Smooth muscle cell (in vitro differentiated cells): ENCODE results near the gene ORC3. TPM values are rescaled to one million over a fixed set of nuclear protein-coding genes. Genes with fewer than 3 reads are reported as not detected.

Experiments
- DNase-seq: peaks from one replicate; lab custom pipeline; 2025; ENCODE audit not compliant: unreplicated experiment; lab: John Stamatoyannopoulos, UW
- H2AFZ ChIP-seq: fragments of 200-600 bp; sonication (generic); 2 replicates; pipeline ENCODE4 v1.6.0; 2016; ENCODE audit warnings: antibody characterized with exemption, low read depth, mild to moderate bottlenecking
- H3F3A ChIP-seq: fragments of 200-600 bp; sonication (generic); 2 replicates; pipeline ENCODE4 v1.6.0; 2017; ENCODE audit warnings: antibody characterized with exemption, low read depth
- H3K27ac ChIP-seq: fragments of 200-600 bp; sonication (generic); 2 replicates; pipeline ENCODE4 v1.5.1; 2016; ENCODE audit warnings: low read depth, mild to moderate bottlenecking
- H3K27me3 ChIP-seq: fragments of 200-600 bp; sonication (generic); 2 replicates; pipeline ENCODE4 v1.6.1; 2016; ENCODE audit warnings: low read depth, mild to moderate bottlenecking
- H3K36me3 ChIP-seq: fragments of 200-600 bp; sonication (generic); 2 replicates; pipeline ENCODE4 v1.5.1; 2016; ENCODE audit warnings: low read depth
- H3K4me1 ChIP-seq: fragments of 200-600 bp; sonication (generic); 2 replicates; pipeline ENCODE4 v1.5.1; 2016; ENCODE audit warnings: low read depth
- H3K4me2 ChIP-seq: fragments of 200-600 bp; sonication (generic); 2 replicates; pipeline ENCODE4 v1.6.0; 2016; ENCODE audit warnings: mild to moderate bottlenecking
- H3K4me3 ChIP-seq: fragments of 200-600 bp; sonication (generic); 2 replicates; pipeline ENCODE4 v1.5.1; 2016; ENCODE audit warnings: mild to moderate bottlenecking
- H3K79me2 ChIP-seq: fragments of 200-600 bp; sonication (generic); 2 replicates; pipeline ENCODE4 v1.6.0; 2016; ENCODE audit warnings: low read depth, mild to moderate bottlenecking
- H3K9ac ChIP-seq: fragments of 200-600 bp; sonication (generic); 2 replicates; pipeline ENCODE4 v1.6.0; 2016; ENCODE audit warnings: low read depth
- H3K9me3 ChIP-seq: fragments of 200-600 bp; sonication (generic); replicated peaks from 2 replicates; pipeline ENCODE4 v1.5.1; 2016; ENCODE audit warnings: low read depth
- H4K20me1 ChIP-seq: fragments of 200-600 bp; sonication (generic); 2 replicates; pipeline ENCODE4 v1.6.0; 2016; ENCODE audit warnings: low read depth
- CTCF ChIP-seq: fragments of 200-600 bp; sonication (generic); IDR thresholded peaks from 2 replicates; pipeline ENCODE4 v1.5.1; 2017; ENCODE audit warnings: borderline replicate concordance, mild to moderate bottlenecking, antibody characterized with exemption; ENCODE audit not compliant: insufficient read depth, poor library complexity, severe bottlenecking
- WGBS: methylation state at CpG from one replicate; pipeline ENCODE4 v1.1.7; 2016; ENCODE audit warnings: low lambda C conversion rate; 5-methylcytosine and 5-hydroxymethylcytosine counted together
- polyA plus RNA-seq: library from polyadenylated mRNA; unstranded; fragments of >200 nt; fragmentation: Nextera tagmentation; extraction: Ambion mirVana; gene quantifications from 2 replicates; pipeline ENCODE4 v1.2.1, GENCODE V29; 2016
- total RNA-seq: library from RNA; depleted of rRNA; stranded (reverse); fragments of >200 nt; gene quantifications from 2 replicates; pipeline ENCODE4 v1.2.3, GENCODE V29; 2014

The ORC3 gene
- total and polyA plus RNA-seq, 2 experiments from 2014 or later: 23.4 to 37.1 TPM

- Histone ChIP-seq H3K9ac (peak overlapping the region; percentile 97), H3K27me3 (no peaks in the 10 kb centered on the region), H3K4me3 (peak overlapping the region; percentile 88), H3K27ac (peak overlapping the region; percentile 96), H4K20me1 (peaks cover 56% of the 10 kb centered on the region), H3K9me3 (no peaks in the 10 kb centered on the region), H3F3A (peaks cover 12% of the 10 kb centered on the region), H3K4me2 (peak overlapping the region; percentile 100), H2AFZ (no peak overlapping the region), H3K79me2 (peaks cover 63% of the 10 kb centered on the region), H3K36me3 (no peaks in the 10 kb centered on the region), H3K4me1 (peaks cover 23% of the 10 kb centered on the region)
- TF ChIP-seq CTCF: no peak
- under 1% methylated on average over 18 of the region's 18 CpGs for WGBS
- no peak for DNase-seq
Observed at GRCh38 chr6:87700397-87701343, 110.7 kb downstream of the ORC3 start.

- Histone ChIP-seq H2AFZ (no peak overlapping the region), H3K36me3 (no peaks in the 10 kb centered on the region), H4K20me1 (peaks cover 50% of the 10 kb centered on the region), H3K9me3 (no peaks in the 10 kb centered on the region), H3K4me2 (peak overlapping the region; percentile 100), H3K27me3 (no peaks in the 10 kb centered on the region), H3K4me3 (peak overlapping the region; percentile 88), H3K79me2 (peaks cover 56% of the 10 kb centered on the region), H3K4me1 (peaks cover 23% of the 10 kb centered on the region), H3K9ac (peak overlapping the region; percentile 97), H3F3A (peaks cover 12% of the 10 kb centered on the region), H3K27ac (peak overlapping the region; percentile 96)
- DNase-seq: peak; percentile 46
- no peak for TF ChIP-seq CTCF
- 1% methylated on average over 34 of the region's 36 CpGs for WGBS
Observed at GRCh38 chr6:87701344-87701675, 111.4 kb downstream of the ORC3 start.

GRCh38 chr6:87701676-87702588, 112.0 kb downstream of the ORC3 start, which contains the start of gene AKIRIN2:
AKIRIN2 (minus strand) TSS chr6:87702233; CDS start chr6:87701684, 549 bp downstream.
- H4K20me1 ChIP-seq: peaks cover 44% of the 10 kb centered on the region
- 1% methylated on average over 86 of the region's 88 CpGs for WGBS
- peak within 1 kb of the TSS; percentile 85 for H2AFZ ChIP-seq
- H3K9me3 ChIP-seq: no peaks in the 10 kb centered on the region
- peaks cover 50% of the 10 kb centered on the region for H3K79me2 ChIP-seq
- peak within 1 kb of the TSS; percentile 100 for H3K4me2 ChIP-seq
- no peaks in the 10 kb centered on the region for H3K27me3 ChIP-seq
- H3K4me1 ChIP-seq: peaks cover 23% of the 10 kb centered on the region
- H3K9ac ChIP-seq: peak within 1 kb of the TSS; percentile 97
- peak within 1 kb of the TSS; percentile 88 for H3K4me3 ChIP-seq
- DNase-seq: peak; percentile 91
- peak within 1 kb of the TSS; percentile 96 for H3K27ac ChIP-seq
- H3K36me3 ChIP-seq: no peaks in the 10 kb centered on the region
- TF ChIP-seq CTCF: no peak
- peaks cover 12% of the 10 kb centered on the region for H3F3A ChIP-seq
